ENCODE results near the gene KDM5C.

KDM5C gene

DNA sequence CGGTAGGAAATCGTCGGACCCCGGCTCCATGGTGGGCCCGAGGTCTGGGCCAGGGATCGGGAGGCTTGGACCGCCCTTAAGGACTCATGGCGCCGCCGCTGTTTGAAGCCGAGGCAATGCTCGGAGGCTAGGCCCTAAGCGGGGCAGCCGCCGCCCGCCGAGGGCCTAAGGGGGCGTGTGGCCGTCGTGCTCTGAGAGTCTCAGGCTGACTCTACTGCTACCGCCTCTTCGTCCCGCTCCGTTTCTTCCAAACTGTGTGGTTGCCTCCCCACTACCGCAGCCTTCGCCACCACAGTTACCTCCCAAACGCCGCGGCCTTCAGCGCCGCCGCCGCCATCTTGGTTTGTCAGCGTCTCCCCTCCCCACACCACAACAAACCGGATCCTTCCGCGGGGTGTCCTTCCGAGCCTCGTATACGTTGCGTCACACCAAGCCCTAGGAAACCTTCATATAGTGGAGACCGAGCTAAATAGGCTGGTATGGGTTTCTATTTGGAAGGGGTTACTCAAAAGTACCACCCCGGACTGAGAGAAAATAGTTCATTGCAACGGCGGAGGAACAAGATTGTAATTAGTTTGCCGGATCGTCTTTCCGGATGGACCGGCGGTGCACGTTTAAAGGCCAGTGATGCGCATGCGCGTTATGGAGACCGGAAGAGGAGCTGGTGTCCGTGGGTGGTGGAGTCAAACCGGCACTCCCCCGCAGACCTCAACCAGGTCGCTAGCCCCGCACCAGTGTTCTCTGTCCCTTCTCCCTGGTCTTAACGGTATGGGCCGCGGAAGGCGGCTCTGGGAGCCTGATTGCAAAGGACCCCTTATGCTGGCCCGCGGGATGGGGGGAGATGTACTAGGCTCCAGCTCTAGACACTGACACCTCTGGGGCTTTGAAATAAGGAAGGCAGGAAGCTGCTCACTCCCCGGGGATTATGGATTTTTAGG, at the start of gene KDM5C:
Gene KDM5C, minus strand, starts transcription at position 348 of the 938 bp plus-strand sequence. Its CDS starts 318 bp downstream, at position 30.
- peak; percentile 90 for DNase-seq (ENCODE audit: low read depth)

DNA sequence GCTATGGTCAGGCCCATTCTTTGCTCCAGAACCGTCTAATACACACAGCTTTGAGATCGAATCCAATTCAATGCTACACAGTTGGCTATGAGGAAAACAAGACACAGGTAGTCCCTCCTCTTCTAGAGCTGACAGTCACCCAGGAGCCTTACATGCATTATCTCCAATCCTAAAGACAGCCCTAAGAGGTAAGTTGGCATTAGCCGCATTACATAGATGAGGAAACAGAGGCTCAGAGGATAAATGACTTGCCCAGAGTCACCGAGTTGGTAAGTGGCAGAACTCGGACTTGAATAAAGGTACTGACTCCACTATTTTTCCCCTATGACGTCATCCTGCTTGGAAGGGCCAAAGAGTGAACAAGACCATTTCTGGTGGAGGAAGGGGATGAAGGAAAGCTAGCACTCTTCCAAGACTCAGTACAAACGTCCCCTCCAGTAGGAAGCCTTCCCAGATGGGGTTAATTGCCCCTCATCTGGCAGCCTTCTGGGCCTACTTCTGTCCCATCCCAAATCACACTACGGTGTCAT, 47.9 kb upstream of the KDM5C start:
- DNase-seq (ENCODE audit: low read depth), result no peak

DNA sequence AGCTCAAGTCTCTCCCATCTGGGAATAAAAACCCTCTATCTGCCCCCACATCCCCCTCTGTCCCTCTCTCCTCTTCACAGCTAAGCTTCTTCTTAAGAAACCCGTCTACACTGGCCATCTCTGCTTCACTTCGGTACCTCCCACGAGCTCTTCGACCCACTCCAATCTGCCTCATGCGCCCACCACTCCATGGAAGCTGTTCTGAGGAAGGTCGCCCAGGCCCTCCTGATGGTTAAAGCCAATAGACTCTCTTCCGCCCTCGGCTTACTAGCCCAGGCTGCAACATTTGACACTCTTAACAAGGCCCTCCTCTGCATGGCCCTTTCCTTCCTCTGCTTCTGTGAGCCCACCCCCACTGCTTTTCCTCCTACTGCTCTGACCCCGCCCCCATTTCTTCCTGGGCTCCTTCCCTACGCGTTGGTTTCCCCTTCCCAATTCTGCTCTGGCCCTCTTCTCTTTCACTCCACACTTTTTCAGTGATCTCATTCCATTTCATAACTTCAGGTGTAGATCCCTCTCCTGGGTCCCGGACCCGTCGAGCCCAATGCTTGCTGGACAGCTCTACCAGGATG, 44.6 kb upstream of the KDM5C start:
- DNase-seq (ENCODE audit: low read depth), result no peak

DNA sequence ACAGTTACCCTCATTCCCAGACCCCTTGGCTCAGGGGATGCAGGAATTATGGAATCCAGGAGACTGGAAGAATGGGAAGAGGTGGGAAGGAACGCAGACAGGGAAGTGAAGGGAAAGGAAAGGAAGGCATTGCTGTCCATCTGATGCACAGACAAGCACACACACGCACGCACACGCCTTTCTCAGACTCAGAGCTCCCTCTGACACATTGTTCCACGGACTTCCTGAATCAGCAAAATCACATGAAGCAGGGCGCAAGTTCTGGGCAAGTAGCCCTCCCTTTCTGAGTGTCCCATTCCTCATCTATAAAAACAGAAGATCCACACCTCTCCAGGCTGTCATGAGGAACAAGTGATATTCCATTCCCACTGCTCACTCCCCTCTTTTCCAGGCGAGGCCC, 43.2 kb upstream of the KDM5C start:
- DNase-seq (ENCODE audit: low read depth), result no peak

DNA sequence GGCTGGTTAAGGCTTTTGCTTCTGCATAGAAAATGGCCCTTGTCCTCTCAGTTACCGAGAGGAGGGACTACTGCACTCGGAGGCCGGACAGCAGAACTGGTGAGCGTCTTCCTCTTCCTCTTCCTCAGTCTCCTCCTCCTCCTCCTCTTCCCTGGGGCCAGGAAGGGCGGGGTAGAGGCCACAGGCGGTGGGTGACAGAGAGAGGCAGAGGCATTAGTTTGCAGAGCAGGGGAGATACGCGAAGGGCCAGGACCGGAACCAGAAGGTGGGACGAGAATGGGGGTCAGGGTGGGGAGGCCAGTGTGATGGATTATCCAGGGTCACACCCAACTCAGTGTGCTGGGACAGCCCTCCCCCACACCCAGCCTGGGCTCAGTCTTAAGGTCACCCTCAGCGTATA, 41.9 kb upstream of the KDM5C start:
- no peak for DNase-seq (ENCODE audit: low read depth)

DNA sequence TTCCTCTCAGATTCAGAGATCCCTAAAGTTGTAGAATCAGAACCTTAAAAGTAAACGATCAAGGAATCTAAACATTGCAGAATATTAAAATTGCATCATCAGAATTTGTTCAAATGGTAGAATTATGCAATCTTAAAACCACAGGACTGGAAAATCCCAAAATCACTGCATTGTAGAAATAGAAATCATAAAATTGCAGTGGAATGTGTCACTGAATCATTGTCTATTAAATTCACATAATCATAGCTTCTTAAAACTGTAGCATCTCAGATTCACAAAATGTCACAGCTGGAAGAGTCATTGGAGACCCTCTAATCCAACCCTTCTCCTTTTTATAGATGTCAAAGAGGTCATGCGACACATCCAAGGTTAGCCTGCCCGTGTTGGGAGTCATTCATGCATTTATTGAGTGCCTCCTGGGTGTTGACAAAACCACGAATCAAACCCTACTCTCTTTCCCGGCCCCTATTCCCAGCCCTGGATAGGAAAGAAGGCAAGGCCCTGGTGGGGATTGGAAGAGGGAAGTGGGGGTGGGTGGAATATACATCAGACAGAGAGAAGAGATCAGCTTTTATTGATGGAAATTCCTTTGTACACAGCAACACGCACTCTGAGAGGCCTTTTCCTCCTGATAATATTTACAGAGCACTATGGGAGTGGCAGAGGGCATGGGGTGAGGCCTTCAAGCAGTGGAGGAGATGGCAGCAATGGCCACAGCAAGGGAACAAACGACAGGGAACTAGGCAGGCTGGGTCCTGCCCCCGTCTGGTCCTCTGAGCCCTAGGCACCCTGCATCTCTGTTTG, 41.0 kb upstream of the KDM5C start:
- peak; percentile 60 for DNase-seq (ENCODE audit: low read depth)

DNA sequence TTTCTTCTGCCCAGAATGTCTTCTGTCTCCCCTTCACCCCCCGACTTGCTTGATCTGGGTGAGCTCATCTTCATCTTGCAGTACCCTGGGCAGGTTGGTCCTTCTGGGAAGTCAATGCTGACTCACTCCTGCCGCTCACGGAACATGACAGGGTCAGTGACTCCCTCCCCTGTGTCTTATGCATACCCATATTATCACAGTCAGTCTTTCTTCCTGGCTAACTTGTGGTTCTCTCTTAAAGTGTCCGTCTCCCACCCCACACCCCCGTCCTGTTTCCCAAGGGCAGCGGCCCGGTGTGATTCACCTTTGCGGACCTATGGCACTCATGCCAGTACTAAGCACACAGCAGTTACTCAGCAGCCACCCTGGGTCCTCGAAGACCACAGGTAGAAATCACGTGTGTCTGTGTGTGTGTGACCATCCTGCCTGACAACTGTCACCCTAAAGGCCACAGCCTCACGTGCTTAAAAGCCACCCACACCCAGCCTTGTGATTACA, 38.6 kb upstream of the KDM5C start:
- DNase-seq (ENCODE audit: low read depth), result peak; percentile 26

DNA sequence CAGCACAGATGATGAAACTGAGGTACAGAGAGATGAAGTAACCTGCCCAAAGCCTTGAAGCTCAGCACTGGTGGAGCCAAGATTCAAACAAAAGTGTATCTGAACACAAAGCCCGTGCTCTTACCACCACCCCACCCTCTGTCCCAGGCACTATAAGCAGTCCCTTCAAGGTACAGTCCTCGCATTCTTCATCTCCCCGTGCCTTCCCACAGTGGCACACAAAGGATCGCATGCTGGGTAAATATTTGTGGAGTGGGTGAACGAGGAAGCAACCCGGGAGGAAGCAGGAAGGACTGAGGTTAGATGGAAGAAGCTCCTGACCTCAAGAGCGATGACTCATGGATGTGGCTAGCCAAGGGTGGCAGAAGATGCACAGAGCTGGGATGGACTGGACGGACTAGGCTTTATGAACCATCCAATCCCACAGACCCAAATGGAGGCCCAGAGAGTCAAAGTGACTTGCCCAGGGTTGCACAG, 37.9 kb upstream of the KDM5C start:
- peak; percentile 35 for DNase-seq (ENCODE audit: low read depth)

DNA sequence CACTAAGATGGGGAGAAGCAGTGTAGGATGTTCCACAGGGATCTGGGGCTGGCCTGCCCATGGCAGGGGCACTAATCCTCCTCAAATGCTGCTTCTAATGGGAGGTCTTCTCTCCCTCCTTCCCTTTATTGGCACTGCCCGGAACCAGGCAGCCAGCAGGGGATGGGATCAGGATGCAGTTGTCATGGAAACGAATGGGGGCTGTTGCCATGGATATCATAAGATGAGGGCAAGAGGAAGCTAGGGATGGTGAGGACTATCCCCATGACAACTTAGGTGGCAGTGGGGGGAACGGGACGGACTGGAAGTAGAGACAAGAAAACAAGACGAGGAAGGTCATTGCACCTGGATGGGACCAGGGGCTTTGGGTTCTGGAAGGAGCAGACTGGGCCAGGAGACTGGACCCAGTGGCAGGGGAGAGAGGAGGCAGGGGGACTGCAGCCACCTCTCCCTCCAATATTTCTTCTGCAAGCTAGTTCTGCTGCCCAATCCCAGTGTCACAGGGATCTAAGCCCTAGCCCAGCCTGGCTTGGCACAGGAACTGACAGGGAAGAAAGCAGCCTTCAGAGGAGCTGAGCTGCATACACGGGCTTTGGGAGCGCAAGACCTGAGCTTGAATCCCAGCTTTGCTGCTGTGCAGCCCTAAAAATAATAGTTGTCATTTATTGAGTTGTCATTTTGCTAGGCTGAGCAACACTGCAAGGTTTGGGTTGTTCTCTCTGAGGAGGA, 37.3 kb upstream of the KDM5C start:
- no peak for DNase-seq (ENCODE audit: low read depth)

DNA sequence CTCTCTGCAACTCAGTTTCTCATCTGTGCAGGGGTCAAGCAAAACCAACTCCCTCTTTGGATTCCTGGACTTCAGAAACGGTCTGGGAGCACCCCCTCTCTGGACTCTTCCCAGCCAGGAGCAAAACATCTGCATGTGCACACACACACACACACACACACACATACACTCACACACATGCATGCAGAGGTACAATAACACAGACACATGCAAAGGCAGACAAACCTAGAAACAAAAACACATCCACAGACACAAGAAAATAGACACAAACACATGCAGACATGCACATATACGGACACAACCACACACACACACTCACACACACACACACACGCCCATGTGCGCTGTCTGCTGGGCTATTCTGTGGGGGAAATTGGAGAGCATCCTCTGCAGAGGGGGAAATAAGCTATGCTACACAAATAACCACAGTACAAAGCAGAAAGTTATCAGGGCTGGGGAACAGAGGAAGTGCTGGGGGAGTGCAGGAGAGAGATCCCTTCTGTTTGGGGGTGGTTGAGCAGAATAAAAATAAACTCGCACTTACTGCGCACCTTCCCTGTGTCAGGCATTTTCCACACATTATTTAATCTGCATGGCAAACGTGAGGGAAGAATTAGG, 36.5 kb upstream of the KDM5C start:
- no peak for DNase-seq (ENCODE audit: low read depth)

DNA sequence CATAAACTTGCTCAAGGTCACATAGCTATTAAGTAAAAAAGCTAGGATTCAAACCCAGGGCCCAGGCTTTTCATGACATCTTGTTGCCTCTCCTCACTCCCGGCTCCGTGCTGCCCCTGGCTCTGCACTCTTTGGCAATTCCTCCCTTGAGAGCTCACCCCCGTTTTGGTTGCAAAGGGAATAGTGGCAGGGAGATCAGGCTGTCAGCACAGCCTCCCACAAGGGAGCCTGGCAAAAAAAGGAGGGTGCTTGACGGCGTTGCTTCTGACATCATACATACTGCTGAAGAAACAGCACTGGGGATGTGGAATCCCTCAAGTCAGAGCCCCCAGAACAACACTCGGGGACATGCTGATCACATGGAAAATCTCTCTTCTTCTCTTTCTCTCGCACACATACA, 35.8 kb upstream of the KDM5C start:
- no peak for DNase-seq (ENCODE audit: low read depth)

DNA sequence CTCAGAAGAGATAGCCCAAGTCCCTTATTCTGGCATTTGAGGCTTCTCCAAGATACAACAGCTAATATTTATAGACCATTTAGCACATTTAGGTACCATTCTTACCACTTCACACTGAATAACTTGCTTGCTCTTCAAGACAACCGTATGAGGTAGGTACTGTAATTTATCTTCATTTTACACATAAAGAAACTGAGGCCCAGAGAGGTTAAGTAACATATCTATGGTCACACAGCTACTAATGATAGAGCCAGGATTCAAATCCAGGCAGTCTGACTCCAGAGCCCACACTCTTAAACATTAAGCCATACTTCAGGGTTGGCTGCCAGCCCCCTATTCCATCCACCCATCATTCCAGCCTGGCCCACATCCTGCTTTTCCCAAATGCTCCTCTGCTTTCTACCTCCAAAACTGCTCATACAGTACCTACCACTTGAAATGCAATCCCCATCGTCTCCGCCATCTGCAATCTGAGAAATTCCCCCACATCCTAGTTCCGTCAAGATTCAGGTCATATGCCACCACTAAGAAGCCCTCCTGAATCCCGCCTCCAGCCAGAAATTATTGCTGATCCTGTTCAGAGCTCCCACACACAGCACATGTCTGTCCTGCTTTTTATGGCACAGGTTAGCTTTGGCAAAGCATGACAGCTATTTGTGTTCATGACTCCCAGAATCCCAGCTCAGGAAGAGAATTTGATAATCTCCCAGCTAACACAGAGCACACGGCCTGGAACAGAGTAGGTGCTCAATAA, 32.8 kb upstream of the KDM5C start:
- DNase-seq (ENCODE audit: low read depth), result no peak

DNA sequence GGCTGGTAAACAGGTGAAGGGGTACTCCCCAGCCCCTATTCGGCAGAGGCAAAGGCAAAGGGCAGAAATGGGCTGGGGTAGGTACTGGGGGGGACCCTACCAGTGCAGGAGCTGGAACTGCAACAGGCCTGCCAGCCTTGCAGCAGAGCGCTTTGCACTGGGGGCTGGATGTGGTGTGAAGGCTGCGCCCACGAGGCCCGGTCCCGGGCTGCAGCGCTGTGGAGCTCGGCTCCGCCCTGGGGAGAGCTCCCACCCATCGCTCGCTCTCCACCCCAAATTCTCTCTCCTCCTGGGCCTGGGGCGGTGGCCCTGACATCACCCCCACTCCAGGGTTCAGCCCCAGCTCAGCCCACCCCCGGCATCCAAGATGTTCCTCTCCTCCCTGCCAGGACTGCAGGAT, 32.2 kb upstream of the KDM5C start:
- DNase-seq (ENCODE audit: low read depth), result no peak

DNA sequence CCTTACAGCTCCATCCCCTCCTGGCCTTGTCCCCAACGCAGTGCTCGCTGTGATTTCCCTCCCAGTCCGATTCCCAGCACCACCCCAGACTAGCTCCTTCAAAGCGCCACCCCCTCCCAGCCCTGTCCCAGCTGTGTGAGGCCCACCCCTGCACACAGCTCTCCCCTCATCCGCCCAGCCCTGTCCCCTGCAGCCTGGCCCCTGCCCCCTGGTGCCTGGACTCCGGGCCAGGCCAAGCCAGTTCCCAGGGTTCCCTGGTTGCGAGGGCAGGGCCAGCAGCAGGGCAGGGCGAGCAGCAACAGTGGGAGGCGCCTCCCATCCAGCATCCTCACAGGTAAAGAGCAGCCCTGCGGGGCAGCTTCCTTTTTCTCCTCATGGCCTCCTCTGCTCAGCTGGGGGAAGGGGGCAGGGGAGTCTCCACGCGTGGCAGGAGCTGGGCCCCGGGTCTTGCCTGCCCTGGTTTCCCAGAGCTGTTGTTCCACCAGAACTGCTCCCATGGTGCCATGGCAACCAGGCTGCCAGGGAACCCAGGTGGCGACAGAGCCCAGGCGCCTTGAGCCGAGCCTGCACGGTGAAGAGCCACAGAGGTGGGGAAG, 31.5 kb upstream of the KDM5C start:
- no peak for DNase-seq (ENCODE audit: low read depth)

DNA sequence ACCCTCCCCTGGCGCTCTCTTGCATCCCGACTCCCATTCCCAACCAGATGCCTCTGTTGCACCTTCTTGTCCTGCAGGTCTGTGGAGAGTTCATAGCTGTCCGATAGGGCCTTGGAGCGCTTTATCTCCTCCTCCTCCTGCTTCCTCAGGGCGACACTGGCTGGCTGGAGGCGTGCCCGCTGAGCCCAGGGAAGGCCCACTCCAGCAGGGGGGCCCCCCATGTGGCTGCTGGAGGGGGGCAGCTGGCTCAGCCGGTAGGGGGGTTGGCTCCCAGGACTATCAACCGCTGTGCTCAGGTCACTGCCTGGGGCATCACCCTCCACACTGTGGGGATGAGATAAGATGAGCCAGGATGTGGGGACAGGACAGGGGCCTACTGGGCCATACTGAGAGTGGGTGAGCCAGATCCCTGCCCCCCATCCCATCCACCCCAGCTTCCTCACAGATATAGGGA, 30.8 kb upstream of the KDM5C start:
- no peak for DNase-seq (ENCODE audit: low read depth)

DNA sequence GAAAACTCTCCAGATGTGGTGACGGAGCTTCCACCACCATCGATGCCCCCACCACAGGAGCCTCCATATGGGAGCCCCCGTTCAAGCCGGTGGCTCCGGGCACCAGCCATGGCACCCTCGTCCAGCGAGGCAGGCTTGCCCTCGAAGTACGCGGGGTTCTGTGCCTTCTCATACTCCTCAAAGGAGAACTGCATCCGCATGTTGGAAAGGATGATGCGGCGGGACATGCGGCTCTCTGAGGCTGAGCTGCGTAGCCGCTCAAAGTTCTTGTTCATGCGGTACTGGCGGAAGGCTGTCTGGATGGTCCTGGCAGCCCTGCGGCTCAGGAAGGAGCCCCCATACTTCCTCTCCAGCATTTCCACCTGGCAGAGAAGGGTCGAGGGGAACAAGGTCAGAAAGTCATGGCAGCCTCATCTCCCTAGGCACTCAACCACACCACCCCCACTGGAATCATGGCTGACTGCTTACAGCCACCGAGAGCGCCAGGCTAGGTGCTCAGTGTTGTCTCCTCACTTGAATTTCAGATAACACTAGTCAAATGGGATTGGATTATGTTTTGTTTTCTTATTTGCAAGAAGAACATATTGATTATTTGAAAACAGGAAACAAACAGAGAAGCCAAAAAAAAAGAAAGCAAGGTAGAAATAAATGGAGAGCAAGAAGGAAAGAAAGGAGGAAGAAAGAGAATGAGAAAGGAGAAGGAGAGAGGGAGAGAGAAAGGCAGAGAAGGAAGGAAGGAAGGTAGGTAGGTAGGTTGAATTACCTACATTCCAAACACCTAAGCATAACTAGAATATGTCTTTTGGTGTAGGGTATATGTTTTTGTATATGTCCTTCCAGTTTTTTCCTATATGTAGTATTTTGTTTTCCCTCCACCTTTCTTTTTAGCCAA, 29.8 kb upstream of the KDM5C start:
- DNase-seq (ENCODE audit: low read depth), result no peak

DNA sequence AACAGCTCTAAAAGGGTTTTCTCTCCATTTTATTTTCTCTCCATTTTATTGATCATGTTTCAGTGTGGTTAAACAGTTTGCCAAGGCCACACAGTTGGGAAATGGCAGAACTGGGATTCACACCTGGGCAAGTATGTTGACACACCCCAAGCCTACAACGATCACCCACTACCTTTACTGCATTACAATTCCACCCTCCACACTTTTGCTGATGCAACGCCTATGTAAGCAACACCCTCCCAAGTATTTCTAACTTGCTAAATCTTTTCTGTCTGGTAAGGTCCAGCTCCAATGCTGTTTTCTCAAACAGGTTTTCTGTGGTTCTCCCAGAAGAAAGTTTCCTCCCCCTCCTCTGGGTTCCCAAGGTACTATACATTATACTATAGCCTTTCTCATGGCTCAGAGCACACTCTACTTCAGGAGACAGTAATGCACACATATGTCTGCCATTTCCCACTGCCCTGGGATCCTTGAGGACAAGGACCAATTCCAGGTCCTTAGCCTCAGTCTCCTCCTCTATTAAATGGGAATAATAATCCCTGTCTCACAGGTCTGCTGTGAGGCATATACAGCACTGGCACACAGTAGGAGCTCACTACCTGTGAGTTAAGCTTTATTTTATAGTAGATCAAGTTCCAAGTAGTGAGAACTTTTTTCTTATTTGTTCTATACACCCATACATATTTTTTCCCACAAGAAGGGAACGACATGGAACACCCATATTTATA, 28.4 kb upstream of the KDM5C start:
- DNase-seq (ENCODE audit: low read depth), result no peak

DNA sequence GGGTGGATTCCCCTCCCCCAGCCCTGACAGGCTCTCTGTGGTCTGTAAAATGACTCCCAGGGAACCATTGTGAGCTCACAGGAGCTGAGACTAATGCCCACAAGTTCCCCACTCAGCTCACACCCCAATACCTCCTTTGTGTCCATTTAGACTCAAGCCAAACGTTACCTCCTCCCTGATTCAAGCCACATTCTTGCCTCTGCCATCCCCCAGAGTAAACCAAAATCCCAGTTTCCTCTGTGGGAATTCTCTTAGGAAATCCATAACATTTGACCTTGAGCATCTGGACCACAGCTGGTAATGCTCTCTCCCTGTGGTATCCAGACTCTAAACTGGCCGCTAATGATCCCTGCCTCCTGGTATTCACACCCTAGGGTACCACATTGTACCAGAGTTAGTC, 26.3 kb upstream of the KDM5C start:
- peak; percentile 45 for DNase-seq (ENCODE audit: low read depth)

Measured in fibroblast of gingiva (primary cell).